ENCODE measurements around the gene ZNF525. TPM values are rescaled to one million over a fixed set of nuclear protein-coding genes. Genes with fewer than 3 reads are reported as not detected.
A peak's percentile ranks its signal among the peaks of the same experiment; 100 is the strongest.

Gene ZNF525
- total RNA-seq, 1 experiment from 2014 or later = 23.4 TPM

DNA sequence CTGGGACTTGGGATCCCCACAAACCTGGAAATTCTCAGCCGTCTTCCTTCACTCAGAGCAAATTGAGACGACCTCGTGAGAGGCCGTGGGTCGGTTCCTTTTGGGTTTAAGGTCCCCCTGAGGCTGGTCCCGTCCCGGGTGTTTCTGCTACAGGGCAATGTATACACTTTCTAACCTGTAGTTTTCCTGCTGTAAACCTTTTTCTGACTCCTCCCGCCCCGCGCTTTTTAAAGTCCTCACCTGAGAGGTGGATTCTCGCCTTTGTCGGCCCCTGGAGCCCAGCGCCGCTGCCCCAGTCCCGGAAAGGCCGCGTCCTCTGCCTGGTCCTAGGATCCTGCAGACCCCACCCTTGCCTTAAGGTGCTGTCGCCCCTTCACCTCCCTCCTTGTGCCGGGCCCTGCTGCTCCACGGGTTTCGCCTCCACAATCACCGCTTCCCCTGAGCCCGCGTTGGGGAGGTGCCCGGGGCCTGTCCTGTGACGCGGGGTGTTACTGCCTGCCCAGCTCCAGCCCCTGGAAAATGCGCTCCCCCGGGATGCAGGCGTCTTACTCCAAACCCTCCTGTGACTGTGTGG, 66.7 kb downstream of the ZNF525 start:
- Histone ChIP-seq H3K27me3 (ENCODE audit: control insufficient read depth, insufficient read depth, low read length) (no peaks in the 10 kb centered on the region), H3K4me1 (ENCODE audit: control insufficient read depth, insufficient read depth, low read length) (no peaks in the 10 kb centered on the region), H3K9me3 (ENCODE audit: control insufficient read depth, insufficient read depth, low read depth, low read length) (peaks cover 17% of the 10 kb centered on the region; the same call in 1 of the 2 replicates), H3K27ac (ENCODE audit: low read length) (peak overlapping the region; percentile 94), H3K36me3 (ENCODE audit: control insufficient read depth, insufficient read depth, low read length) (no peaks in the 10 kb centered on the region), H3K4me3 (ENCODE audit: low read depth in 2 of 2, low read length in 2 of 2) (peak overlapping the region; percentile 70 to 82)
- TF ChIP-seq, protein P1, sequence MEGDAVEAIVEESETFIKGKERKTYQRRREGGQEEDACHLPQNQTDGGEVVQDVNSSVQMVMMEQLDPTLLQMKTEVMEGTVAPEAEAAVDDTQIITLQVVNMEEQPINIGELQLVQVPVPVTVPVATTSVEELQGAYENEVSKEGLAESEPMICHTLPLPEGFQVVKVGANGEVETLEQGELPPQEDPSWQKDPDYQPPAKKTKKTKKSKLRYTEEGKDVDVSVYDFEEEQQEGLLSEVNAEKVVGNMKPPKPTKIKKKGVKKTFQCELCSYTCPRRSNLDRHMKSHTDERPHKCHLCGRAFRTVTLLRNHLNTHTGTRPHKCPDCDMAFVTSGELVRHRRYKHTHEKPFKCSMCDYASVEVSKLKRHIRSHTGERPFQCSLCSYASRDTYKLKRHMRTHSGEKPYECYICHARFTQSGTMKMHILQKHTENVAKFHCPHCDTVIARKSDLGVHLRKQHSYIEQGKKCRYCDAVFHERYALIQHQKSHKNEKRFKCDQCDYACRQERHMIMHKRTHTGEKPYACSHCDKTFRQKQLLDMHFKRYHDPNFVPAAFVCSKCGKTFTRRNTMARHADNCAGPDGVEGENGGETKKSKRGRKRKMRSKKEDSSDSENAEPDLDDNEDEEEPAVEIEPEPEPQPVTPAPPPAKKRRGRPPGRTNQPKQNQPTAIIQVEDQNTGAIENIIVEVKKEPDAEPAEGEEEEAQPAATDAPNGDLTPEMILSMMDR (IDR thresholded peaks at IDR 0.05) = no peak
- no peak for TF ChIP-seq REST (IDR thresholded peaks at IDR 0.05; ENCODE audit: insufficient read depth in 1 of 2, low read depth in 2 of 2, low read length in 1 of 2)
- TF ChIP-seq TCF7L2 (IDR thresholded peaks at IDR 0.05; ENCODE audit: low read depth, low read length) = no peak
- TF ChIP-seq SIN3A (IDR thresholded peaks at IDR 0.05; ENCODE audit: borderline replicate concordance, insufficient read depth, low read depth, low read length) = no peak; the same call in 1 of the 2 replicates
- TF ChIP-seq POLR2AphosphoS5 (IDR thresholded peaks at IDR 0.05; ENCODE audit: low read depth, low read length) = no peak
- ChIA-PET CTCF (no interaction called here), POLR2A (no interaction called here)
- no TSS peak for BruUV-seq (replicated peaks)
- ATAC-seq = peak; percentile 55
- in situ Hi-C loops (cut with HindIII; ENCODE audit: low pct_unique_long_range_greater_than_20kb, low sequenced_read_pairs) (no loop called here), intact Hi-C loops (cut with micrococcal nuclease; ENCODE audit: unreplicated experiment) (no loop called here)
- DNase-seq (ENCODE audit: low read depth, low spot score) = no peak

Other genes starting within 250 kb of the ZNF525 start
- not detected for gene ZNF415, start 232.8 kb upstream of the ZNF525 start, total RNA-seq (2021; ENCODE audit: unreplicated experiment)
- 18.8 TPM for gene ZNF347, start 206.7 kb upstream of the ZNF525 start, total RNA-seq (2021; ENCODE audit: unreplicated experiment)
- 7.0 TPM for gene ZNF665, start 172.3 kb upstream of the ZNF525 start, total RNA-seq (2021; ENCODE audit: unreplicated experiment)
- 32.8 TPM for gene ZNF677, start 110.8 kb upstream of the ZNF525 start, total RNA-seq (2021; ENCODE audit: unreplicated experiment)
- gene VN1R2, start 107.4 kb upstream of the ZNF525 start, total RNA-seq (2021; ENCODE audit: unreplicated experiment) = not detected
- gene VN1R4, start 98.0 kb upstream of the ZNF525 start, total RNA-seq (2021; ENCODE audit: unreplicated experiment) = not detected
- 12.3 TPM for gene ZNF845, start 32.0 kb upstream of the ZNF525 start, total RNA-seq (2021; ENCODE audit: unreplicated experiment)
- 15.3 TPM for gene ZNF765, start 29.4 kb downstream of the ZNF525 start, total RNA-seq (2021; ENCODE audit: unreplicated experiment)
- gene ZNF761, start 66.3 kb downstream of the ZNF525 start, total RNA-seq (2021; ENCODE audit: unreplicated experiment) = 21.8 TPM
- 9.6 TPM for gene ZNF813, start 102.0 kb downstream of the ZNF525 start, total RNA-seq (2021; ENCODE audit: unreplicated experiment)
- 25.0 TPM for gene ZNF331, start 172.4 kb downstream of the ZNF525 start, total RNA-seq (2021; ENCODE audit: unreplicated experiment)

All from Panc1 (cell line).